Measurements from ENCODE around the gene CALY.

CALY gene

DNA sequence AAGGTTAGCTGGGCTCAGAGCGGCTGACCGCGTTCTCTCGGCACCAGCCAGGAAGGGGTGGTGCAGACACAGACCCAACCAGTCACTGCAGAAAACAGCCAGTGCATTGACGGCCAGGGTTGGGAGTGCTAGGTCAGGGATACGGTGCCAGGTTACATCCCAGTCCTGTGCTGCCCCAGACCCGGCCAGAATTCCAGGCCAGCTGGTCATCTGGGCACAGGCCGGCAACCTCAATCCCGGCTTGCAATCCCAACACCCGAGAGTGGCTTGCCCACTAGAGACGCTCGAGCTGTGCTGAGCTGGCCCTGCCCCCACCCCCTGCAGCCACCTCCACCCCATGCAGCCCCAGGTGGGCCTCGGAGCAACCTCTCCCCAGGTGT, 14.2 kb upstream of the CALY start:
- DNase-seq, result no peak

DNA sequence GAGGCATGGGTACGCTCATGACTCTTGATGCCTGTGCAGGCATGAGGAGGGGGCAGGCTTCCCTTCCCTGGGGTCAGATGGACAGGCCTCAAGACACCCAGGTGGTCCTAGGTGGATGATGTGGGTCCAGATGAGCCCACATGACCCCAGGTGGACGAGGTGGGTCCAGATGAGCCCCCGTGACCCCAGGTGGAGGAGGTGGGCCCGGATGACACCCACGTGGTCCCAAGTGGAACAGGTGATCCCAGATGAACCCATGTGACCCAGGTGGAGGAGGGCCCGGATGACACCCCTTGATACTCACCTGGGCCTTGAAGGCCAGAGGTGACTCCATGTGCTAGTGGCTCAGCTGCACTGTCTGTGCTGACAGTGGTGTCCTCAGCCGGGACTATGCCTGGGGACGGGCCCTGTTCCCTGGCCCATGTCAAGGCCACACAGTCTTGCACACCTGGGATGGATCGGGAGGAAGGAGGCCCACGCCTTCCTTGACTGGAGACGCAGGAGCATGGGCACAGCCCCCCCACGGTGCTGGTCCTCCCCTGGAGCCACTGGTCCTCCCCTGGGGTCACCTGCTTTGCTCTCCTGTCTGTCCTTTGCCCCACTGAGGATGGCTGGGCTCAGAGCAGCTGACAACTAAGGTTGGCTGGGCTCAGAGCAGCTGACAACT, 13.7 kb upstream of the CALY start:
- DNase-seq, result no peak

GRCh38 chr10:133349577-133350011, 12.9 kb upstream of the CALY start:
- no peak for DNase-seq

DNA sequence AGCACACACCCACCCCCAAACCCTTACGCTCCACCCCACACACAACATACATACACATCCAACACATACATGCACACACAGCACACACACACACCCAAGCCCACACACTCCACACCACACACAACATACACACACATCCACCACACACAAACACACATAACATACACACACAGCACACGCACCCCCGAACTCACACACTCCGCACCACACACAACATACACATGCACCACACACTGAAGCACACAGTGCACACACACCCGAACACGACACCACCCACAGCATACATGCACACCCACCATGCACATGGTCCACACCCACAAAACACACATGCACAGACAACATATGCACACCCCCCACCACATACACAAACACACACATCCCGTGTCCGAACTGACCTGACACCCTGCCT, 12.5 kb upstream of the CALY start:
- no peak for DNase-seq

- DNase-seq, result no peak
These were observed 11.2 kb upstream of the CALY start for GRCh38 chr10:133347710-133348517.

DNA sequence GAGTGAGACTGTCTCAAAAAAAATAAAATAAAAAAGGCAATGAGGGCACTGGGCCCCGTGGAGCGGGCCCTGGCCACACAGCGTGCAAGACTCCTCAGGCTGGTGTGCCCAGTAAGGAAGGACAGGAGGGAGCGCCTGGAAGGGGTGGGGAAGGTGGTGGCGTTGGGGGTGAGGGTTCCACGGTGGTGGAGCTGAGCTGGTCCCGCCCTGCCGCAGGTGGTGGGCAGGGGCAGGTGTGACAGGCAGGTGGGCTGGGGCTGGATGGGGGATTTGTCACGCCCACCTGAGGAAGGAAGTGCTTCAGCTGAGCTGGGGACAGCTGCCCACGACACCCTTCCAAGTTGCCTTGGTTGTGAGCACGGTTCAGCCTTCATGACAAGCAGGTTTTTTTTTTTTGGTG, 9.7 kb upstream of the CALY start:
- DNase-seq, result no peak

DNA sequence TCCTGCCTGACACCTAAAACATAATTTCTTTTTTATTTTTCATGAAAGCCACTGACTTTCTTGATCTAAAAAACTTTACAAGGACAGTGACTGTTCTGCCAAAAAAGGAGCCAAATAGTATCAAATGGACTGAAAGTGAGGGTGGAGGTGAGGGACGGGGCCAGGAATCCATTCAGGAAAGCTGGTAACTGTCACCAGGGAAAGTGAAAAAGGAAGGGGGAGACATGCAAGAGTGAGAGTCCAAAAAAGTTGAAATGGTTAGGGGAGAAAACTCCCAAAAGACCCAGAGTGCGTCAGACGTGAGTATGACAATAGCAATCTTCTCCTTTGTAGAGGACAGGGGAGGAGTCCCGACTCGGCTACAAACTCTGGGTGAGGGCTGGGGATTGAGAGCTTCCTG, 7.5 kb upstream of the CALY start:
- no peak for DNase-seq

- DNase-seq, result no peak
These were observed 6.9 kb upstream of the CALY start for GRCh38 chr10:133343558-133343957.

- DNase-seq, result no peak
These were observed 6.2 kb upstream of the CALY start for GRCh38 chr10:133342942-133343341.

DNA sequence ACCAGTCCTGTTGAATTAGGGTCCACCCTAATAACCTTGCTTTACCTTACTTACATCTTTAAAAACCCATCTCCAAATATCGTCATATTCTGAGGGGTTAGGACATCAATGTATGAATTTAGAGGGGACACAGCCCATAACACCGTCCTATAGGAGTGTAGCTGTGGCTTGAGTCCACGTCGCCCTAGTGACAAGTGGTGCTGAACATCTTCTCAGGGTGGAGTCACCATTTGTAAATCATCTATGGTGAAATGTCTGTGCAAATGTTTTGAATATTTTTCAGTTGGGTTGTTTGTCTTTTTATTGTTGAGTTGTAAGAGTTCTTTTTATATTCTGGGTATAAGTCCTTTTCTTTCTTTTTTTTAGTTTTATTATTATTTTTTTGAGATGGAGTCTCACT, 5.3 kb upstream of the CALY start:
- no peak for DNase-seq

- no peak for DNase-seq
These were observed 3.1 kb upstream of the CALY start for GRCh38 chr10:133339708-133340380.

DNA sequence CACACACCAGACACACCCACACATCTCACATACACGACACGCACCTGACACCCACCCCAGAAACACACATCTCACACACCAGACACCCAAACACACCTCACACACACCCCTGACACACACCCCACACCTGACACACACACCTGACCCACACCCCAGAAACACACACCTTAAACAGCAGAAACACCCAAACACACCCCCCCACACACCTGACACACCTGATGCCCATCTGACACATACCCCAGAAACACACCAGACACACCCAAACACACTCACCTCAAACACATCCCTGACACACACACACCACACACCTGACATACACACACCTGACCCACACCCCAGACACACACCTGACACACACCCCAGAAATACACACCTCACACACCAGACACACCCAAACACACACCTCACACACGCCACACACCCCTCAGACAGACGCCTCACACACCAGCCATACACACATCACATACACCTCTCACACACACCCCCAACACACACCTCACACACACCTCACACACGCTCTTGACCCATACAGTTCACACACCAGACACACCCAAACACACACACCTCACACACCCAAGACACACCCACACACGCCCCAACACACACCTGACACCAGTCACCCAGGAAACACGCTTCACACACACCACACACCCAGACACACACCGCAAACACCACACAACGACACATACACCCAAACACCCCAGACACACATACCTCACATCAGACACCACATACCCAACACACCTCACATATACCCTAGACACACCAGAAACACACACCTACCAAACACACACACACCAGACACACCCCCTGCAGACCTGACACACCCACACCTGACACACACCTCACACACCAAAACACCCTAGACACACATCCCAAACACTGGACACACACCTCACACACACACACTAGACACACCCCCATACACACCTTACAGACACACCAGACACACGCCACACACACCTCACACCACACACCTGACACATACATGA, 1.7 kb upstream of the CALY start:
- no peak for DNase-seq

- no peak for DNase-seq
These were observed 652 bp upstream of the CALY start for GRCh38 chr10:133337370-133337725.

- no peak for DNase-seq
These were observed 549 bp downstream of the CALY start for GRCh38 chr10:133336118-133336576.

- DNase-seq, result peak; percentile 87
These were observed 1.2 kb downstream of the CALY start for GRCh38 chr10:133335246-133336117.

DNA sequence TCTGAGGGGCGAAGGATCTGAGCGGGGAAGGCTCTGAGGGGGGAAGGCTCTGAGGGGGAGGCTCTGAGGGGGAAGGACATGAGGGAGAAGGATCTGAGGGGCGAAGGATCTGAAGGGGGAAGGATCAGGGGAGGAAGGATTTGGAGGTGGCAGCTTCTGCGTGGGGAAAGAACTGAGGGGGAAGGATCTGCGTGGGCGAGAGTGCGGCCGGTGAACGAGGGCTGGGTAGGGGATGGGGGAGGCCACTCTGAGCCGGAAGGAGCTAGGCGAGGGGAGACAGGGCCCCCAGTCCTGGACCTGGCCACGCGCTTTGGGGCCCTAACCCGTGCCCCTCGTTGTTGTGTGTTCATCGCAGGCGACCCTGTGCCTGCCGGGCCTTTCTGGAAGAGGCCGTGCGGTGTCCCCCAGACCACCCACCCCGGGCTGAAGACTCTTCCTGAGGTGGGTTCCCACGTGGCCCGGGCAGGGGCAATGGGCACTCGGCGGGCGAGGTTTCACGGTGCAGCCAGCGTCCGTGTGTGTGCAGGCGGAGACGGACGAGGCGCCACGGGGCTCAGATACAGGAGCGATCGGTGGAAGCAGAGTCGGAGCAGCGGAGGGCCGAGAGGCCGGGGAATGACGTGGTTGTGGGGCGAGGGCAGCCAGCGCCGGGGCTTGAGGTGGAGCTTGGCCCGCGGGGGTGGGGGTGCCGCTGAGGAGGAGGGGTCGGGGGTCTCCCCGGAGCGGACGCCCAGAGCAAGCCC, 2.0 kb downstream of the CALY start:
- no peak for DNase-seq

GRCh38 chr10:133332936-133333699, 3.6 kb downstream of the CALY start:
- DNase-seq, result no peak

DNA sequence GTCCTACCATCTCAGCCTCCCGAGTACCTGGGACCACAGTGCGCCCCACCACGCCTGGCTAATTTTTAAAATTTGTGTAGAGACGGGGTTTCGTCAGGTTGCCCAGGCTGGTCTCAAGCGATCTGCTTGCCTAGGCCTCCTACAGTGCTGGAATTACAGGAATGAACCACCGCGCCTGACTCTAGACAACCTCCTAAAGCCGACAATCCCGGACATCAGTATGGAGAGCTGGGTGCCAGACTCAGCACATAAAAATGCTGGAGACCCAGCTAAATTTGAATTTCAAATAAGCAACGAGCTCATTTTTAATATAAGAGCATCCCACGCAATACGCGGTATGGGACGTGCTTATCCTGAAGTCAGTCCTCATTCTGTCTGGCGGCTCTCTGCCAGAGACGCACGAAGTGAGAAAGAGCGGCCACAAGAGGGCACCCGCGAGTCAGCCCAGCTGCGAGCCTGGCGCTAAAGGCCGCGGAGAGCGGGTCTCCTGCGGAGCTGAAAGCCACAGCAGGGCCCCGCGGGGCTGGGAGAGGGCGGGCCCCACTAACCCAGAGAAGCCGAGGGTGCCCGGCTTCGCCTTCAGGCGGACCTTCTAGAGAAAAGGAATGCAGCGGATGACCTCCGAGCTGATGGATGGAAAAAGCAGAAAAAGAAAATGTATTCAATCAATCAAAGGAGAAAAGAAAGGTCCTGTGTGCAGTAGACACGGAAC, 7.0 kb downstream of the CALY start:
- DNase-seq, result peak; percentile 89
